ENCODE results near the gene TSNAXIP1.

DNA sequence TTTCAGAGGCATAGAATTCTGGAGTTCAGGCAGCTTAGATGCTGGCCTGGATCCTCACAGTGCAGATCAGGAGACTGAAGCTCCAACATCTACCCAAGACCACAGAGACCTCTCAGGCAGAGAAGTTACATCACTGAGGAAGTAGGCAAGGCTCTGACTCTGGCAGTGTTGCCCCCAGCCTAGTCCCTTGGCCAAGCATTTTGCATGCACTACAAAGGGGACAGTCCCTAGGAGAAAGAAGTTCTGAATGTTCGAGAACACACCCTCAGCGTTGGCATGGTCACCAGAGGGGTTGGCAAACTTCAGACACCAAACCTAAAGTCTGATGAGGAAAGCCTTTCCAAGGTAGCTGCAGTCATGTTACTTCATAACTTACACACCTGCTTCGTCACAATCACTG is 2.8 kb upstream of the TSNAXIP1 start:
- TF ChIP-seq, protein P1, sequence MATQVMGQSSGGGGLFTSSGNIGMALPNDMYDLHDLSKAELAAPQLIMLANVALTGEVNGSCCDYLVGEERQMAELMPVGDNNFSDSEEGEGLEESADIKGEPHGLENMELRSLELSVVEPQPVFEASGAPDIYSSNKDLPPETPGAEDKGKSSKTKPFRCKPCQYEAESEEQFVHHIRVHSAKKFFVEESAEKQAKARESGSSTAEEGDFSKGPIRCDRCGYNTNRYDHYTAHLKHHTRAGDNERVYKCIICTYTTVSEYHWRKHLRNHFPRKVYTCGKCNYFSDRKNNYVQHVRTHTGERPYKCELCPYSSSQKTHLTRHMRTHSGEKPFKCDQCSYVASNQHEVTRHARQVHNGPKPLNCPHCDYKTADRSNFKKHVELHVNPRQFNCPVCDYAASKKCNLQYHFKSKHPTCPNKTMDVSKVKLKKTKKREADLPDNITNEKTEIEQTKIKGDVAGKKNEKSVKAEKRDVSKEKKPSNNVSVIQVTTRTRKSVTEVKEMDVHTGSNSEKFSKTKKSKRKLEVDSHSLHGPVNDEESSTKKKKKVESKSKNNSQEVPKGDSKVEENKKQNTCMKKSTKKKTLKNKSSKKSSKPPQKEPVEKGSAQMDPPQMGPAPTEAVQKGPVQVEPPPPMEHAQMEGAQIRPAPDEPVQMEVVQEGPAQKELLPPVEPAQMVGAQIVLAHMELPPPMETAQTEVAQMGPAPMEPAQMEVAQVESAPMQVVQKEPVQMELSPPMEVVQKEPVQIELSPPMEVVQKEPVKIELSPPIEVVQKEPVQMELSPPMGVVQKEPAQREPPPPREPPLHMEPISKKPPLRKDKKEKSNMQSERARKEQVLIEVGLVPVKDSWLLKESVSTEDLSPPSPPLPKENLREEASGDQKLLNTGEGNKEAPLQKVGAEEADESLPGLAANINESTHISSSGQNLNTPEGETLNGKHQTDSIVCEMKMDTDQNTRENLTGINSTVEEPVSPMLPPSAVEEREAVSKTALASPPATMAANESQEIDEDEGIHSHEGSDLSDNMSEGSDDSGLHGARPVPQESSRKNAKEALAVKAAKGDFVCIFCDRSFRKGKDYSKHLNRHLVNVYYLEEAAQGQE (IDR thresholded peaks at IDR 0.05; ENCODE audit: low read depth) = no peak
- TF ChIP-seq SP1 (IDR thresholded peaks at IDR 0.05; ENCODE audit: low read depth) (no peak), ZNF274 (IDR thresholded peaks at IDR 0.05; ENCODE audit: low read depth, low read length) (no peak), YY1 (IDR thresholded peaks at IDR 0.05; ENCODE audit: extremely low read depth, insufficient replicate concordance, low read depth, low read length) (no peak), POLR2AphosphoS5 (IDR thresholded peaks at IDR 0.05; ENCODE audit: low read depth, low read length) (no peak), POLR2A (IDR thresholded peaks at IDR 0.05; ENCODE audit: borderline replicate concordance, extremely low read depth, insufficient read depth, insufficient read length) (no peak), RAD21 (IDR thresholded peaks at IDR 0.05; ENCODE audit: low read depth) (no peak), JUND (IDR thresholded peaks at IDR 0.05) (no peak)
- TF ChIP-seq, protein P2, sequence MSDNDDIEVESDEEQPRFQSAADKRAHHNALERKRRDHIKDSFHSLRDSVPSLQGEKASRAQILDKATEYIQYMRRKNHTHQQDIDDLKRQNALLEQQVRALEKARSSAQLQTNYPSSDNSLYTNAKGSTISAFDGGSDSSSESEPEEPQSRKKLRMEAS (IDR thresholded peaks at IDR 0.05) = no peak
- TF ChIP-seq, protein P3, sequence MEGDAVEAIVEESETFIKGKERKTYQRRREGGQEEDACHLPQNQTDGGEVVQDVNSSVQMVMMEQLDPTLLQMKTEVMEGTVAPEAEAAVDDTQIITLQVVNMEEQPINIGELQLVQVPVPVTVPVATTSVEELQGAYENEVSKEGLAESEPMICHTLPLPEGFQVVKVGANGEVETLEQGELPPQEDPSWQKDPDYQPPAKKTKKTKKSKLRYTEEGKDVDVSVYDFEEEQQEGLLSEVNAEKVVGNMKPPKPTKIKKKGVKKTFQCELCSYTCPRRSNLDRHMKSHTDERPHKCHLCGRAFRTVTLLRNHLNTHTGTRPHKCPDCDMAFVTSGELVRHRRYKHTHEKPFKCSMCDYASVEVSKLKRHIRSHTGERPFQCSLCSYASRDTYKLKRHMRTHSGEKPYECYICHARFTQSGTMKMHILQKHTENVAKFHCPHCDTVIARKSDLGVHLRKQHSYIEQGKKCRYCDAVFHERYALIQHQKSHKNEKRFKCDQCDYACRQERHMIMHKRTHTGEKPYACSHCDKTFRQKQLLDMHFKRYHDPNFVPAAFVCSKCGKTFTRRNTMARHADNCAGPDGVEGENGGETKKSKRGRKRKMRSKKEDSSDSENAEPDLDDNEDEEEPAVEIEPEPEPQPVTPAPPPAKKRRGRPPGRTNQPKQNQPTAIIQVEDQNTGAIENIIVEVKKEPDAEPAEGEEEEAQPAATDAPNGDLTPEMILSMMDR (IDR thresholded peaks at IDR 0.05 in 2 of 3, conservative IDR thresholded peaks at IDR 0.05 in 1 of 3; ENCODE audit: borderline replicate concordance in 1 of 3, insufficient read depth in 1 of 3, low read depth in 2 of 3, low read length in 2 of 3) = no peak
